Activated CD8-positive, alpha-beta memory T cell treated with anti-CD3 and anti-CD28 coated beads, Interleukin-2, amount 50 U/mL, for 24 hours (primary cell): ENCODE data around the gene HRH4.
A peak's percentile ranks its signal among the peaks of the same experiment; 100 is the strongest.

ENCODE experiments used
- DNase-seq: peaks from one replicate; pipeline ENCODE4 v3.0.0-alpha.2; 2020; ENCODE audit errors: extremely low read depth

The HRH4 gene, protein sequence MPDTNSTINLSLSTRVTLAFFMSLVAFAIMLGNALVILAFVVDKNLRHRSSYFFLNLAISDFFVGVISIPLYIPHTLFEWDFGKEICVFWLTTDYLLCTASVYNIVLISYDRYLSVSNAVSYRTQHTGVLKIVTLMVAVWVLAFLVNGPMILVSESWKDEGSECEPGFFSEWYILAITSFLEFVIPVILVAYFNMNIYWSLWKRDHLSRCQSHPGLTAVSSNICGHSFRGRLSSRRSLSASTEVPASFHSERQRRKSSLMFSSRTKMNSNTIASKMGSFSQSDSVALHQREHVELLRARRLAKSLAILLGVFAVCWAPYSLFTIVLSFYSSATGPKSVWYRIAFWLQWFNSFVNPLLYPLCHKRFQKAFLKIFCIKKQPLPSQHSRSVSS

DNA sequence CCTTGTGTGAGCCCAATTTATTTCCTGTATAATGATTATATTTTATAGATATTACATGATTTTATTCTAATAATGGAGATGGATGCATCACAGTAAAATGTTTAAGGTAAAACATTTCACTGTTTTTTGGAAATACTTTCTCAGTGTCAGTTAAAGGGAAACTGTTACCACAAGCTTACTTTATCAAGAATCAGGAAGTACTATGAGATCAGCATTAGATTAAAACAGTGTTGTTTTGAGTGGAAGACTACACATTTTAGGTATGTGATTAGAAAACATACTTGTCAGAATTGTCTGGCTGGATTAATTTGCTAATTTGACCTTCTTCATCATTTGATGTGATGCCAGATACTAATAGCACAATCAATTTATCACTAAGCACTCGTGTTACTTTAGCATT, at the start of gene HRH4:
HRH4 (plus strand) TSS at position 250 of the 400 bp plus-strand sequence; CDS start at position 342, 92 bp downstream.
- DNase-seq: no peak

DNA sequence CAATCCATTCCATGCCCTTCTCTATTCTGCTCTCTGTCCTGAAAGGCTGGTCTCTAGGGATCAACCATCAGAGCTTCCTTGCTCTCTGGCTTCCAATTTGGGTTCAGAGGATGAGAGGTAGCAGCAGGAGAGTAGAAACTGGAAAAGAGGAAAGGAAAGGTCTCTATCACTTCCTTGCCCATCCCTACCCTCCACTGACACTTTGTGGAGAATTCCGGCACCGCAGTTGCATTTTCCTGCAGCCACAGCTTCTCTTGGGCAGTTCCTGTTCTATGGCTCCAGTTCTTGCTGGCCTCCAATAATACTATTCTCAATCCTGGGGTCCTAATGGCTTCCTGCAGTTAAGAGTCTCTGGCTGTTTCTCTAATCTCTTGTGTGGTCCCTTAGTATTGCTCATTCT, 47.3 kb upstream of the HRH4 start:
- no peak for DNase-seq

DNA sequence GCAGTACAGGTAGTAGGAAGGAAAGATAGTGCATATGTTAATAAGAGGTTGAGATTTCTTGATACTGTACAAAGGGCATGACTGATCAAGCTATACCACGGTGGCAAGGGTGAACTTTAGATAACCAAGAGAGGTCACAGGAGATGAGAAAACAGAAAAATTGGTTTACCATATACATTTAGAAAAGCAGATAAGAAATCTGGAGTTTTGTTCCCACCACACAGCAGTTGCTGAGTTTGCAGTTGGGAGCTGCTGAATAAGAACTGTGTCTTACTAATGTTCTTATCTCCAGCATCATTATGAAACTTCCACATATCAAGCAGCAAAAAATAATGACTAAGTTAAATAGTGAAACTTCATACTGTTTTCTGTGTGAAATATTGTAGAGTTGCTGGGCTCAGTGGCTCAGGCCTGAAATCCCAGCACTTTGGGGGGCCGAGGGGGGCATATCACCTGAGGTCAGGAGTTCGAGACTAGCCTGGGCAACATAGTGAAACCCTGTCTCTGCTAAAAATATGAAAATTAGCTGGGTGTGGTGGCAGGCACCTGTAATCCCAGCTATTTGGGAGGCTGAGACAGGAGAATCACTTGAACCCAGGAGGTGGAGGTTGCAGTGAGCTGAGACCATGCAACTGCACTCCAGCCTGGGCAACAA, 46.0 kb upstream of the HRH4 start:
- DNase-seq: no peak

DNA sequence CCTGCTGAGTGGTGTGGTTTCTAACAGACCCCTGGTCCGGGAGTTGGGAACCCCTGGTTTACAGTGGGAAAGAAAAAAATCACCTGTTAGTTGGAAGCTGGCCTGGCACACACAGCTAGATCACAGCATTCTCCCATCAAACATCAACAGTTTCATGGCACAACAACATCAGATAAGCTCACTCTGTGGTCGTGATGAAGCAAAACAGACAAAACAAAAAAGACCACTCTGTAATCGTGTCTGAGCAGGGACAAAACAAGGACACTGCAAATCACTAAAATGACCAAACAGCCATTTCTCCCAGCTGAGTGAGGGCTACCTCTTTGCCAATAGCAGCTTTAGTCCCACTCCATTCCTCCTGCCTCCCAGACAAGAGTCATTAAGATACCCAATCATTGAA, 43.0 kb upstream of the HRH4 start:
- DNase-seq: no peak

DNA sequence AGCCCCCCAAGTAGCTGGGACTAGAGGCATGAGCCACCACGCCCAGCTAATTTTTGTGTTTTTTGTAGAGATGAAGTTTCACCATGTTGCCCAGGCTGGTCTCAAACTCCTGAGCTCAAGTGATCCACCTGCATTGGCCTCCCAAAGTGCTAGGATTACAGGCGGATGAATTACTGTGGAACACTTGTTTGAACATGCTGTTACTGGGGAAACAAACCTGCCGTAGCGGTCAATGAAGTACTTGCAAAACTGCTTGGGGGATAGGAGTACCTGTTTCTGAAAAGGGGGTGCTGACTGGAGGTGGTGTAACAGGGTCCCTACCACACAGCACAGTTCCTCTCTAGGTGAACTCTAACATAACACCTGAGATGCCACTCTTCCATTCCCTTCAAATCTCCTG, 39.9 kb upstream of the HRH4 start:
- no peak for DNase-seq

DNA sequence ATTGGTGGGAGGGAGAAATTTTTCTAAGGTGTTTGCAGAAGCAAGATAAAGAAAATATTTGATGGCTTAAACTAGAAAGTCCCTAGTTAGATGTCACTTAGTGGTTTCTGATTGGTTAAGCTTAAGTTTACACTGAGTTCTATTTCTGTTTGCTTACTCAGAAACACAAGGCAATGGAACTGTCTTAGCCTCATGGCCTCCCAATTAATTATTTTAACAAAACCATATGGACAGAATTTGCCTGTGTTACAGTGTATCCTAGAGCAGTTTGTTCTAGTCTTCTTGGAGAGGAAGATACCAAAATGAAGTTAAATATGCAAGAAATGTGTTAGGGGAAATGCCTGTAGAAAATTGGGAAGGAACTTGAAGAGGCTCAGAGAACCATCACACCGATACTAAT, 38.6 kb upstream of the HRH4 start:
- no peak for DNase-seq

DNA sequence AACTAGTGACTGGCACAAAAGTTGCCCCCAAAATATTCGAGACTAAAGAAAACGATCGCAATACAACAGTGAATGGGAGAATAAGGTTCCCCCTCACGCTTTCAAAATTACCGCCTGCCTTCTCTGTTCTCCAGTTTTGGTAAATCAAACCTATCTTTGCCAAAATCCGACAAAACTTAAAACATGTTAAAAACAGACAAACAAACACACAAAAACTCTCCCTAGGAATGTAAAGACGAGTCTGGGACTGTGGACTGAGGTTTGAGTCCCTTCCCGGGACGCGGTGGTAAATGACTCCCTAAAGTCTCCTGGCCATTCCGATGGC, 34.4 kb upstream of the HRH4 start:
- DNase-seq: no peak

DNA sequence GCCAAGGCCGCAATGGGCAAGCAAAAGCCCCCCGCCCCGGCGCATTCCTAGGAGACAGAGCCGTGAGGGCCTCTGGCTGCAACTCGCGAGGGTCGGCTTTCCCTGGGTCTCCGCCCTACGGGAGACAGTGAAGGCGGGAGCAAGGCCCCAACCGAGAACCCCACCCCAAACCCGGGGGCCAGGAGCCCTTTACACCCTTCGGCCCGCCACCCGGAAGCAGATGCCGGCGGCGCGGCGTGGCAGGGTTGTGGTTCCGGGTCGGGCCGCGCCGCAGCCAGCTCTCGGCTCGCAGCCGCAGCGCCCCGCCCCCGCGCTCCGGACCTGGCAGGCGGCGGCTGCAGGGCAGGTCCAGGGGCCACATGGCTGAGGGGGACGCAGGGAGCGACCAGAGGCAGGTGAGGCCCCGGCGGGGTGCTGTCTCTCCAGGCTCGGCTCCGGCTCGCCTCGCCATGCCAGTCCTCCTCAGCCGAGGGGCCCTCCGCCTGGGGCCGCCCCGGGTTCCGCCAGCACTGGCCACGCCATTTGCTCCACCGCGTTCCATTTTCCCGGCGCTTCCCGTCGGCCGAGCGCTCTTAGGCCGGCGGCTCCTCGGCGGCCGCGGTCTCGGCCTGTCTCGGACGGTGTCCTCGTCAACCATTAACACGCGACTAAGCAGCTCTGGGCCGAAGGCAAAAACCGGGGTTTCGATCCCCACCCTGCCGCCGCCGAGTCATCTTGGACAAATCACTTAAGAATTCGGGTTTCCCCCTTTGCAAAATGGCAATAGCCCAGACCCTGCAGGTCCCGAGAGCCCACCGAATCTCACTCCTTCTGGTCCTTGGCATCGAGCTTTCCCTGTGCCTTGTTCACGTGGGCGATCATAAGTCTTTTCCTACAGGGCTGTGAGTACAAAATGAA, 33.8 kb upstream of the HRH4 start, which contains the start of gene IMPACT:
IMPACT (plus strand) TSS at position 273 of the 897 bp plus-strand sequence; CDS start at position 360, 87 bp downstream.
- peak; percentile 24 for DNase-seq

DNA sequence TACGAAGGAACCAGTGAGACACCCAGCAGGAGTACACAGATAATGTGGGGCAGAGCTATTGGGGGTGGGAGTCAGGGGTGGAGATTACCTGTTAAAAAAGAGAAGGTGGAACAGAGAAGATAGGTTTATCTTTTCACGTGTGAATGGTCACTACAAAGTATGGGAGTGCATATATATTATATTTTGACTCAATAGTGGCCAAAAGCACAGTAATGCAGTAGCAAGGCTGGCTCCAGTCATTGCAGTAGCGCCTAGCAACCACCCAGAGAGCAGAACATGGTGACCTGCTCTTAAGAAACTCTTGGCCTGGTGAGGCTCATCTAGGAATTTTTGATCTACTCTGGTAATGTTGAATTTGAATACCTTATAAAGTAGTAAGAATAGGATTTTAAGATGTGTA, 33.0 kb upstream of the HRH4 start:
- DNase-seq: no peak

DNA sequence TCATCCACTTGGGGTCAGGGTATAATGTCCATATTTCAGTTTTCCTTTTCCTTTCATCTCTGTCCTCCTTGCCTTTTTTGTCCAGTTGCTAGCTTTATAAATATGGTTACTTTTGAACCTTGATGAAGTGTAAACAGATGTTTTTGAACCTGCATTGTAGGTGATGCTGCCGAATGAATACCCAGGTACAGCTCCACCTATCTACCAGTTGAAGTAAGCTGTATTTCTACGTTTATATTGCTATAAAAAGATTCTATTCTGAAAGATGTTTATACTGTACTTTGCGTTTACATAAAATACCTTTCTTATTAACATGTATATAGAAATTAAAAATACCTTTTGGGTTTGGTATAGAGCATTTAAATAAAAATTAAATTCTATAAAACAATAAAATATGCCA, 31.7 kb upstream of the HRH4 start:
- no peak for DNase-seq

DNA sequence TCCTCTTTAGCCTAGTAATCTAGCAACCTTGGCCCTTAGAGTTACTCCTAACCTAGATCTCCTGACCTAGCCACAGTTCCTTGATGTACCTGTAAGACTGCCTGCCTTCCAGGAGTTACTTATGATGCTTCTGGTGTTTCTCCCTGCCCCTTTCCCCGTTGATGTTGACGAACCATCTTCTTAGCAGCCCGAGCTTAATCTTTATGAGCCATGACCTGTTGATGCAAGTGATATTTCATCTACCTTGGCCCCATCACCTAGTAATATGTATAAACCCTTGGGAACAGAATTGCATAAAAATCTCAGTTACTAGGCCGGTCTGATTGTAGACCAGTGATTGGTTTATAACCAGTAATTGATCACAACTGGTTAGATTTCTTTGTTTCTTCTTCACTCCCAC, 31.2 kb upstream of the HRH4 start:
- DNase-seq: no peak

DNA sequence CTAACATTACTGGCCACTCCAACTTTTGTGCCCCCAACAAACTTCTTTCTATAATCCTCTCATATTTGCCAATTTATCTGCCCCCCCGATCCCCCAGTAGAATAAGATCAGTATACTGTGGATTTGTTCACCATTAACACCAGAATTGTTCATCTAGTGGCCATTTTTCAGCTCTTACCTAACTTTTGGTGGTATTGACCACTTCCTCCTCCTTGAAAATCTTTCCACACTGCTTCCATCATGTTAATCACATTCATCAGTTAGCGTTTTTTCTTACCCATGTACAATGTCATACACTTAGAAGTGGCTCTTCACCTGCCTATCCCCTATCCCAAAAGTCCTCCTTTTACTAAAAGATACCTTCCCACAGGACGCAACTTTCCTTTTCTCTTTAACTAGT, 27.8 kb upstream of the HRH4 start:
- DNase-seq: no peak

DNA sequence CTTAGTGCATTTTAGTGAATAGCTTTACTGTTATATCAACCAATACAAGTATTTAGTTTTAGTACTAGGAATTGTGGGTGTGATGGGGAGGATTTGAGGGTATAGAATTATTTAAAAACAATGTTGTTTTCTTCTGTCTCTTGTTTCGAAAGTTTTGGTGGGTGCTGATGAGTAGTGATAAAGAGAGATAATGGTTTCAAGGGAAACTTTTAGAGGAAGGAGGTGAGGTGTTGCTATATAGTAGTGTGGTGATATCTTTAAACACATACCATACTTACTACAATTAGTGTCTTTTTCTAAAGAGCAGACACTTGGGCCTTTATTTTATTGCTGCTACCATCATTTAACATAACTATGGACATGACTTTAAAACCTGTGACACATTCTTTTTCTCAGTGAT, 23.5 kb upstream of the HRH4 start:
- DNase-seq: no peak

DNA sequence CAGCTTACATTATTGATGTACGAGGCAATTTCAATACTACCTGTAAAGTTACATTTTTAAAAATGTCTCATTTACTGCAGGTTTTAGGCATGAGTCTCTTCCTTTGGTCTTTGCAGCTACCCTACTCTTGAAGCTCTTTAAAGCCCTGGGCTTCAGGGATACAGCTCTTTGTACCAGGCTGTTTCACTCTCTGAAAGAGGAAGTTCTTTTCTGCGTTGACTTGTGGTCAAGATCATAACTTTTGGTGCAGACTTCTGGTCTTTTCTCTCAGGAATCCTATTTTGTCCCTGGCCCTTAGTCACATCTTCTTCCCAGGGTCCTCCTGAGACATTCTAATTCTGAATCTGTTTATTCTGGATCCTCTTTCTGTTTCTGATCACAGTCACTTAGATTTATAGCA, 16.6 kb upstream of the HRH4 start:
- no peak for DNase-seq

DNA sequence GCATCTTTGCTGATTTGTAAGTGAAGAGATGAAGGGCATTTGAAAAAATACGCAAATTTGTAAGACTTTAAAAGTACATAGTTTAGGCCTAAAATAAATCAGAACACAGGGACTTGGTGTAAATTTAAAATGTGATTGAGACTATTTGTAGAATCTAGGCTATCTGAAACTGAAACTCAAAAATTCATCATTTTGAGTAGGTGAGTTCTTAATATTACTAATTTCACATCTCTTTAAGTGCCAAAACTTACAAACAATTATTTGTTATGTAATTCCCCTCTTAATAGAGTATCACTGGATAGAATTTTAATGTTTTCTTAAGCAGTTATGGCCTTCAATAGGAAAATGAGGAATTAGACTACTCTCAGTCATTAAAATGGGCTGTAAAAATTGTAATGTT, 14.0 kb upstream of the HRH4 start:
- DNase-seq: no peak

DNA sequence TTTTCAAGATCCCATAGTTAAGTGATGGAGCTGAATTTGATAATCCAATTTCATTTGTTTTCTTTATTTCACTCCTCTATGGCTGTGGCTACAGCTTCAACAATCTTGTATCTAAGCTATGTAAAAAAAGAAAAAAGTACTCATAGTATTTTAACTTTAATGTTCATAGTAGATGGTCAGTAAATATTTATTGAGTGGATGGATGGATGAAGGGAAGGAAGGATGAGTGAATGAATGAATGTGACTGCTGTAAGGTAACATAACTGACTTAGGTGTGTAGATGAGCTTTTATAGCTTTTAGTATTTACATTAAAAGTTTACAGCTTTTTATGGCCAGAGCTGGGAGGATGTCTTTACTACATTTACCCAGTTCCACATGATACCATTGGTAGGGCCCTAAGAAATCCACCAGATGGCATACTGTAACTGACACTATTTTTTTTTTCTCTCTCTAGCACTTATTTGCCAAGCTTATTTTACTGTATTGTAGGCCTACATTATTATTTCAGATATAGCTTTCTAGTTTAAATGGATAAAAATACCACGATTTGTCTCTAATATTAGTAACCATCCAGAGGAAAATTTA, 13.4 kb upstream of the HRH4 start:
- no peak for DNase-seq

DNA sequence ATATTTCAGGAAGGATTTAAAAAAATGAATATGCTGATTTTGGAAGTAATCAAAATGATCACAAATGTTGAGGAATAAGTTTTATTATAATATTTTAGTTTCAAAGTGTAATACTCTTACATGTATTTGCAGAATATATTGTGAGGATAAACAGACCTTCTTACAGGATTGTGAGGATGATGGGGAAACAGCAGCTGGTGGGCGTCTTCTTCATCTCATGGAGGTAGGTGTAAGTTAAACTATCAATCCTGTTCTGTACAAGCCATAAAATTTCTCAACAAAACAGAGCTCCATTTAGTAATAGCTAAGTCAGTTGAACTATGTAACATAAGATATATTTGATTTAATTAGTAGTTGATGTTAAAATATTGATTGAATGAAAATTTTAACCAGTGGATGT, 12.5 kb upstream of the HRH4 start:
- no peak for DNase-seq

DNA sequence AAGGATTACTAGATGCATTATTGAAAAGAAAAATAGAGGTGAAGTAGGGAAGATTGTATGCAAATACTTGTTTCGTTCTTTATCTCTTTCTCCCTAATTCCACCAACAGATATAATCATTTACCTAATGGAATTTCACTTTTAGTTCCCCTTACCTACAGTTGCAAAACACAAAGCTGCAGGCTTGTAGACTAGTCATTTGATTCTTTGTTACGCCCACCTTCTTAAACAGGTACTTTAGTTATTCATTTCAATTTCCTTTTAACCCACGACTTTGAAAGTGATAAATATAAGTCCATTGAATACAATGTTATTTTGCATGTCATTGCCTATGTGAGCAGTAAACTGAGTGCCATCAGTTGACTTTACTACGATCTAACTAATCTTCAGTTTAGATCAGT, 3.9 kb upstream of the HRH4 start:
- DNase-seq: no peak

DNA sequence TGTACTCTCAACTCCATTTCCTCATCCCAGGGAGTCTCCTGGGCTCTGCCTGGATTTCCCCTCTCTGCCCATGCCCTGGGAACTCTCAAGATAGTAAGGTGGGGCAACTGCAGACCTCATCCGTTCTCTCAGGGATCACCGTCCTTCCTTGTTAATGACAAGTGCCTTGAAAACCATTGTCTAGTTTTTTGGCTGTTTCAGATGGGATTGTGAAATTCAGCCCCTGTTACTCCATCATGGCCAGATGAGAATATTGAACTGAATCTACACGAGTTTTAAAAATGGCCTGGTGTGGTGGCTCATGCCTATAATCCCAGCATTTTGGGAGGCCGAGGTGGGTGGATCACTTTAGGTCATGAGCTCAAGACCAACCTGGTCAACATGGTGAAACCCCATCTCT, 665 bp upstream of the HRH4 start:
- DNase-seq: no peak

DNA sequence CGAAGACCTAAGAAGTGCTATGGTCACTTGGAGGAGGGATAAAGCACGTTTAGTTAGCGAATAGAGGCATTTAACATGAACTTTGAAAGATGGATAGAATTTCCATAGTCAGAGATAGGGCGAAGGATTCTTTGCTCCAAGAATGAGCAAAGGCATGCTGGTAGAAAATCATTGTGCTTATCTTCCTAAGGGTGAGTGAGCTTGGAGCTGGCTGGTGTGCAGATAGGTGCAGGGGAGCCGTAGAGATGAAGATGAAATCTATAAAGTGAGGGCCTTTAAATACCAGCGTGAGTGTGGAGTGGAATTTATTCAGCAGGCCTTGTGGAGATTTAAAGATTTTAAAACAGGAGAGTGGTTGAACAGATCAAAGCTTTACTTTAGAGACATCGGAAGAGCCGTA, 1.6 kb downstream of the HRH4 start:
- no peak for DNase-seq

DNA sequence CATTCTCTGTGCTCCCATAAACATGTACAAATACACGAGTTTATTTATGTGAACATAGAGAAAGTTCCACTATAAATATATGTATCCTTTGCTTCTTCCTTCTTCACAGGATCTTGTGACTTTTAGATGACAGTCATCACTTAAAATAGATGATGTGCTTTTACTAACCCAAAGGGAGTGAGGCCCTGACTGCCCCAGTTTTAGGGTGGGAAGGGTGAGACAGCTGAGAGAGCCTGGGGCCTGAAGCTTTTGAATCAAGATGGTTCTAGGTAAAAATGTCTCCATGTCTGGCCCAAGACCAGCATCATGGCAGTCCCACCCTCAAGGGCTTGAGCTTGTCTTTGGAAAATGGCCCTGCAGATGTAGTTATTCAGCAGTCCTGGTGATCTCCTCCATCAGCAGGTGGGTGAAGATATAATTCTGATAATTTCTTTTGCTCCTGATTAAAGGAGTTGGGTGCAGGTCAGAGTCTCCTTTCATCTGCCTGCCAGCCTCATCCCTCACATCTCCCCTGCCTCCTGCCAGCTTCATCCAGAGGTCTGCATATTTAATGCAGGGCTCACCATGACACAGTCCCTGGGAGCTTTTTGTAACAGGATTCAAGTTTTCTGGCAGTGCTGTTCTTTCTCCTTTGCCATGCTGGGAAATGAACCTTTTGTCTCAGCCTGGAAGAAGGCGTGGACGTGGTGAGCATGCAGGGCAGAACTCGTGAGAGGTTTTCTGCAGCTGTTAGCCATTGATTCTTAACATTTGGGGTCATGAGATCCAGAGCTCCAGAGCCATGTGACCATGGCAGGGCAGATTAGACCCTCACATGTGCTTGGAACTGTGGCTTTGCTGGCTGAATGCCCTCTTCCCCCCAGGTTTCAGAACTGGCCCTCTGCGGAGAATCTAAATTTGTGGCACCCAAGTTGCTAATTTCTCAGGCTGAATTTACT, 2.7 kb downstream of the HRH4 start:
- no peak for DNase-seq
